Neuronal stem cell (in vitro differentiated cells): Measurements from ENCODE around the gene SOWAHA.

Experiments
- DNase-seq: peaks from one replicate; pipeline ENCODE4 v3.0.0-alpha.2; 2013; ENCODE audit warnings: low spot score
- H2AFZ ChIP-seq: one replicate; pipeline ENCODE4 v1.6.1; 2013; ENCODE audit warnings: mild to moderate bottlenecking, low read length, inconsistent platforms
- H2AK5ac ChIP-seq: 2 replicates; pipeline ENCODE4 v1.6.1; 2013; ENCODE audit warnings: low read depth, mild to moderate bottlenecking, inconsistent platforms, low read length, moderate library complexity, mixed read lengths
- H2BK120ac ChIP-seq: 2 replicates; pipeline ENCODE4 v1.6.1; 2013; ENCODE audit warnings: low read depth, mild to moderate bottlenecking, inconsistent platforms, low read length, moderate library complexity, mixed read lengths
- H2BK12ac ChIP-seq: one replicate; pipeline ENCODE4 v1.6.1; 2013; ENCODE audit warnings: low read length, inconsistent platforms
- H2BK15ac ChIP-seq: 2 replicates; pipeline ENCODE4 v1.6.1; 2013; ENCODE audit warnings: mild to moderate bottlenecking, low read length, inconsistent platforms, mixed read lengths
- H2BK5ac ChIP-seq: one replicate; pipeline ENCODE4 v1.6.1; 2013; ENCODE audit warnings: inconsistent platforms, mild to moderate bottlenecking, low read length, moderate library complexity
- H3K14ac ChIP-seq: one replicate; pipeline ENCODE4 v1.6.1; 2013; ENCODE audit warnings: low read length, inconsistent platforms
- H3K18ac ChIP-seq: 2 replicates; pipeline ENCODE4 v1.6.1; 2013; ENCODE audit warnings: low read length, inconsistent platforms
- H3K23ac ChIP-seq: 2 replicates; pipeline ENCODE4 v1.6.1; 2013; ENCODE audit warnings: low read depth, mild to moderate bottlenecking, mixed read lengths, low read length, inconsistent platforms; ENCODE audit not compliant: poor library complexity
- H3K27ac ChIP-seq: replicated peaks from 3 replicates; pipeline ENCODE4 v1.5.1; 2013; ENCODE audit warnings: low read length, inconsistent platforms
- H3K27me3 ChIP-seq, 3 experiments: 2 replicates each; pipeline ENCODE4 v1.6.1; 2013; ENCODE audit warnings: low read length in 3 of 3, mild to moderate bottlenecking in 2 of 3, inconsistent platforms in 1 of 3, low read depth in 1 of 3, mixed read lengths in 1 of 3, moderate library complexity in 1 of 3; ENCODE audit not compliant: control insufficient read depth in 3 of 3, insufficient read depth in 3 of 3
- H3K36me3 ChIP-seq, 2 donors: replicated peaks in 1 of 2; 2 replicates each; pipeline ENCODE4 v1.6.1; 2013; ENCODE audit warnings: low read length in 2 of 2; ENCODE audit not compliant: control insufficient read depth in 2 of 2, insufficient read depth in 2 of 2
- H3K4ac ChIP-seq: 2 replicates; pipeline ENCODE4 v1.6.1; 2013; ENCODE audit warnings: inconsistent platforms, mild to moderate bottlenecking, low read length, moderate library complexity
- H3K4me1 ChIP-seq, 2 donors: 1 replicate in 1 of 2; 2 replicates in 1 of 2; pipeline ENCODE4 v1.6.1; 2013; ENCODE audit warnings: low read length in 2 of 2, low read depth in 1 of 2; ENCODE audit not compliant: control insufficient read depth in 2 of 2, insufficient read depth in 1 of 2
- H3K4me2 ChIP-seq: one replicate; pipeline ENCODE4 v1.6.1; 2013; ENCODE audit warnings: mild to moderate bottlenecking, low read length, inconsistent platforms; ENCODE audit not compliant: insufficient read depth, poor library complexity, severe bottlenecking
- H3K4me3 ChIP-seq, 2 donors: 2 replicates each; pipeline ENCODE4 v1.5.1; 2013; ENCODE audit warnings: low read length in 2 of 2, mild to moderate bottlenecking in 2 of 2, inconsistent platforms in 1 of 2, moderate library complexity in 1 of 2
- H3K79me1 ChIP-seq: one replicate; pipeline ENCODE4 v1.6.1; 2013; ENCODE audit warnings: low read depth, mild to moderate bottlenecking, inconsistent platforms, low read length, moderate library complexity
- H3K9ac ChIP-seq: one replicate; pipeline ENCODE4 v1.6.1; 2013; ENCODE audit warnings: mild to moderate bottlenecking, low read depth, low read length, inconsistent platforms; ENCODE audit not compliant: poor library complexity
- H3K9me3 ChIP-seq, 2 donors: replicated peaks in 1 of 2; 2 replicates each; pipeline versions ENCODE3 to v1.6.1; 2013; ENCODE audit warnings: low read length in 2 of 2, mild to moderate bottlenecking in 2 of 2, inconsistent platforms in 1 of 2, low read depth in 1 of 2, mixed read lengths in 1 of 2, moderate library complexity in 1 of 2; ENCODE audit not compliant: control insufficient read depth in 2 of 2, insufficient read depth in 1 of 2
- H4K8ac ChIP-seq: one replicate; pipeline ENCODE4 v1.6.1; 2013; ENCODE audit warnings: low read depth, mild to moderate bottlenecking, inconsistent platforms, low read length, moderate library complexity
- H4K91ac ChIP-seq: one replicate; pipeline ENCODE4 v1.6.1; 2013; ENCODE audit warnings: low read length, low read depth, mild to moderate bottlenecking, inconsistent platforms; ENCODE audit not compliant: poor library complexity
- WGBS, 2 donors: extraction: QIAGEN DNeasy Blood & Tissue Kit; methylation state at CpG; one replicate each; pipeline ENCODE4 v1.1.7; 2013; ENCODE audit warnings: missing lambda C conversion rate in 2 of 2, mixed read lengths in 1 of 2; ENCODE audit not compliant: insufficient read length in 2 of 2, insufficient replicate concordance in 1 of 2; ENCODE audit errors: extremely low coverage in 2 of 2; 5-methylcytosine and 5-hydroxymethylcytosine counted together

The SOWAHA gene

DNA sequence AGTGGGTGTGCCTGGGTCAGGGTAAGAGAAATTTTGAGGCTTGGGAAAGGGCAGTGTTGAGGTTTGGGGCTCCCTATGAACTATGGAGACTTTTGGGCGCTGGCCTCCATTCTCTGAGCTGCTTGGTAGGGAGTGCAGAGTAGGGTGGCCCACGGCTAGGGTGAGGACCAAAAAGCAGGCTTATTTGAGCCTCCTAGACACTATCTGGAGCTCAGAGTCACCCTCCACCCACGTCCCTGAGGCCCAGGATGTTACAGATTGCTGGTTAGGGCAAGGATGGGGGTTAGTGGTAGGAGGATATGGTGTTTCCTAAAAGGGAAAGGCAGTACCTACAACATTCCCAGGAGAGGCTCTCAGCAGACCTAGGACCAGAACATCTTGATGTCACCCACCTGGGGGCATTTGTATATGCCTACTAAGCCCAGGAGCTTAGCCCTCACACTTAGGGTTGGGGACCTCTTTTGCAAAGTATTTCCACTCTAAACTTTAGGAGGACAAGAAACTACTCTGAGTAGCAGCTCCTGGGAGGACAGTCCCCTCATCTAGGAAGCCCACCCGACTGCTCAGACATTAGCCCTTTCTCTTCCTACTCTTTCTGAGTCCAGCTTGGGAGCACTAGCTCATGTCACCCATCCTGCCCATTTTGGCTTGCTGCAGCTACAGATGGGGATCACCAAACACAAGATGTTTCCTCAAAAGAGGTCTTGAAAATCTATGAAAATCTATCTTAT, 15.0 kb downstream of the SOWAHA start:
- Histone ChIP-seq H2AFZ (no peak overlapping the region), H3K9me3 (peaks cover 0 to 2% of the 10 kb centered on the region in 2 donors), H3K36me3 (no peaks in the 10 kb centered on the region), H3K79me1 (peaks cover 3% of the 10 kb centered on the region), H3K9ac (peak overlapping the region; percentile 22), H3K18ac (no peak overlapping the region), H2BK15ac (no peak overlapping the region), H3K4me1 (peaks cover 0 to 4% of the 10 kb centered on the region in 2 donors), H3K4me2 (no peak overlapping the region), H3K14ac (no peak overlapping the region), H3K4me3 (no peak overlapping the region), H4K91ac (no peak overlapping the region), H2BK120ac (no peak overlapping the region), H3K27ac (no peak overlapping the region), H3K27me3 (peaks cover 15 to 88% (median 77%) of the 10 kb centered on the region in 3 experiments), H2AK5ac (no peak overlapping the region), H3K23ac (no peak overlapping the region), H3K4ac (no peak overlapping the region), H2BK5ac (no peak overlapping the region), H2BK12ac (no peak overlapping the region), H4K8ac (no peak overlapping the region)
- no peak for DNase-seq
- WGBS, 2 donors = no CpG with 5 or more reads among the region's 4 CpGs

DNA sequence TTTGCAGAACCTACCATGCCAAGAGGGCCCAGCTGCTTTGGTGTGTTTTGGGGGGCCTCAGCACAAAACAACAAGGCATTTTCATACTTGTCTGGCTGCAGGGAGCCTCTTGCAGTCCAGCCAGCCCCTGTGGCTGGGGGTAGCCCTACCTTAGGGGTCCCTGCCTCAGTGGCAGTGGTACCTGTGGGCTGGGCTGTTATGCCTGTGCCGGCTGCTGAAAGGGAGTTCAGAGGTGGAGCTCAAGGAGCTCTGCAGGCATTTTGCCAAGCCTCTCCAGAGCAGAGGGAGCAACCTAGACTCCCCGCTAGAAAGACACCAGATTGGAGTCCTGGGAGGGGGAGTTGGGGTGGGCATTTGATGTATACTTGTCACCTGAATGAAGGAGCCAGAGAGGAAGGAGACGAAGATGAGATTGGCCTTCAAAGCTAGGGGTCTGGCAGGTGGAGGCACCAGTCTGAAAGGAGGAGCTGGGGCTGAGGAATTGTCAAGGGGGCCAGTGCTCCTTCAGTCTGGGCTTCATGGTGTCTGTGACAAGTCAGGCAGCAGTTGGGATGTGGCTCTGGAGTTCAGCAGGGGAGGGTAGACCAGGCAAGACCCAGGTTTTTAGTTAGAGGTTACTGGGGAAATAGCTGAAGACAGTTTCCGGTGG, 15.9 kb downstream of the SOWAHA start:
- no CpG with 5 or more reads among the region's 4 CpGs for WGBS, 2 donors
- Histone ChIP-seq H2BK15ac (no peak overlapping the region), H3K9ac (no peak overlapping the region), H3K14ac (no peak overlapping the region), H3K23ac (no peak overlapping the region), H3K4me2 (no peak overlapping the region), H3K9me3 (peaks cover 0 to 2% of the 10 kb centered on the region in 2 donors), H3K27me3 (peaks cover 15 to 88% (median 71%) of the 10 kb centered on the region in 3 experiments), H2BK5ac (no peak overlapping the region), H3K4ac (no peak overlapping the region), H2BK12ac (no peak overlapping the region), H3K79me1 (peaks cover 3% of the 10 kb centered on the region), H3K4me3 (no peak overlapping the region), H4K8ac (no peak overlapping the region), H2AK5ac (no peak overlapping the region), H2BK120ac (no peak overlapping the region), H3K27ac (no peak overlapping the region), H4K91ac (no peak overlapping the region), H3K18ac (no peak overlapping the region), H3K36me3 (no peaks in the 10 kb centered on the region), H2AFZ (no peak overlapping the region), H3K4me1 (peaks cover 0 to 4% of the 10 kb centered on the region in 2 donors)
- DNase-seq = no peak

DNA sequence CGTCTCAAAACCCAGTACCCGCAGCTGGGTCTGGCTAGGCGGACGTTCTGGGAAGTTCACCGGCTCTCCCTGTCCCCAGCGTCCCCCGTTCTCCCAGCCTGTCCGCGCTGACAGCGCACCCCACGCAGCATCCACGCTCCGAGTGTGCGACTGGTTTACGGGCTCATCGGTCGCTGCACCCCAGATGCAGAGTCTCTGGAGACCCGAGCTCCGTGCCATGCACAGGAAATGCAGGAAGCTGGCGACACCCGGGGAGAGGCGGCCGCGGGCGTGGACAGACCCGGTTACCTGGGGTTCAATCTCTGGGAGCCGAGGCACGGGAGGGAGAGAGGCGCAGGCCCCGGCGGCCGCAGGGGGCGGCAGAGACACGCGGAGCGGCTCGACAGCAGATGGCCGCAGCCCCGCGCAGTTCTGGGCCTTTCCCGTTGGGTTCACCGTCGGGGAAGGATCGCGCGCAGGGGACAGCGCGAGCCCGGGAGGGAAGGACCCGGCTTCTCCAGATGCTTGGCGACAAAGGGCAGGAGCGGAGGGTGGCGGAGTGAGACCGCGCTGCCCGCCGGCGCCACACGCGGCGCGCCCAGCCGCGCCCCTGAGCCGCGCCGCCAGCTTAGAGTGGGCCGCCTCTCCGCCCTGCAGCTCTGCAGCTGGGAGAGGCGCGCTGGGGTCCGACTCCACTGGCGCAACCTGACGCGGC, 16.8 kb downstream of the SOWAHA start:
- peak overlapping the region; percentile 20 for H2BK15ac ChIP-seq
- peaks cover 0 to 2% of the 10 kb centered on the region in 2 donors for H3K9me3 ChIP-seq
- no peak overlapping the region for H3K14ac ChIP-seq
- peak overlapping the region; percentile 72 for H3K4me2 ChIP-seq
- H2BK120ac ChIP-seq = peak overlapping the region; percentile 35
- H3K9ac ChIP-seq = peak overlapping the region; percentile 89
- H3K27me3 ChIP-seq = peaks cover 12 to 88% (median 62%) of the 10 kb centered on the region in 3 experiments
- peaks cover 3% of the 10 kb centered on the region for H3K79me1 ChIP-seq
- peak overlapping the region; percentile 98 for H3K18ac ChIP-seq
- no peak overlapping the region for H3K27ac ChIP-seq
- peak overlapping the region; percentile 47 to 87 for H3K4me3 ChIP-seq
- peak overlapping the region; percentile 15 for H3K23ac ChIP-seq
- H2BK5ac ChIP-seq = no peak overlapping the region
- peak overlapping the region; percentile 74 for H4K8ac ChIP-seq
- no peak overlapping the region for H2AK5ac ChIP-seq
- H3K36me3 ChIP-seq = no peaks in the 10 kb centered on the region
- peaks cover 0 to 4% of the 10 kb centered on the region in 2 donors for H3K4me1 ChIP-seq
- no CpG with 5 or more reads among the region's 75 CpGs for WGBS, 2 donors
- H4K91ac ChIP-seq = no peak overlapping the region
- H2AFZ ChIP-seq = peak overlapping the region; percentile 95
- no peak overlapping the region for H3K4ac ChIP-seq
- H2BK12ac ChIP-seq = no peak overlapping the region
- no peak for DNase-seq
